ENCODE data around the gene CEP290. TPM values are rescaled to one million over a fixed set of nuclear protein-coding genes. Genes with fewer than 3 reads are reported as not detected.

The CEP290 gene
- total RNA-seq, 1 experiment from 2014 or later = 12.8 TPM

DNA sequence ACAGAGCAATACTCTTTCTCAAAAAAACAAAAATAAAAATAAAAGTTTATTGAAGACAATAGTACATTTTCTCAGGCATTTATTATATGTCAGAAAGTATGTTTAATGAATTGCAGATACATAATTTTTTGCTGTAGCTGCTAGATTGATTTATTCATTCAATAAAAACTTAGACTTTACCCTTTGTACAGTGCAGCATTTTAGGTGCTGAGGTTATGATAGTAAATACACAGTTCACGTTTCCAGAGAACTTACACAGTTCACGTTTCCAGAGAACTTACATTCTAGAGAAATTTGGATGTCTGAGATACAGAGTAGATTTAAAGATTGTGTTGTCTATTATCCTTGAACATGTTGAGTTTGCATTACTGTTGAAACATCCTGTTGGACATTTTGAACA, 25.5 kb upstream of the CEP290 start:
- H3K18ac ChIP-seq (ENCODE audit: insufficient read length, low read depth, low read length) = no peak overlapping the region
- H3K79me1 ChIP-seq (ENCODE audit: insufficient read depth, low read depth, low read length, poor library complexity, severe bottlenecking) = no peaks in the 10 kb centered on the region
- H3K9ac ChIP-seq (ENCODE audit: extremely low read depth, insufficient read length, low read length) = no peak overlapping the region
- H3K23me2 ChIP-seq (ENCODE audit: insufficient read length, low read depth, low read length, poor library complexity, severe bottlenecking) = no peaks in the 10 kb centered on the region
- no CpG with 5 or more reads among the region's 2 CpGs for WGBS (ENCODE audit: extremely low coverage, insufficient read length, low lambda C conversion rate)
- Mint-ChIP-seq H3K9me3 (no peaks in the 10 kb centered on the region), H3K4me1 (peaks cover under 1 to 2% of the 10 kb centered on the region in 2 experiments; a peak in 3 of 4 replicates), H3K27ac (no peak overlapping the region), H3K4me3 (no peak overlapping the region), H3K27me3 (ENCODE audit: low read depth) (no peaks in the 10 kb centered on the region), H3K36me3 (ENCODE audit: insufficient read depth in 1 of 3, low read depth in 3 of 3) (peaks cover 20 to 49% (median 32%) of the 10 kb centered on the region in 3 experiments; a peak in 6 of 7 replicates)
- no peak for DNase-seq
- H2AK5ac ChIP-seq (ENCODE audit: insufficient read length, low read length) = no peak overlapping the region
- no peak overlapping the region for H3K23ac ChIP-seq (ENCODE audit: insufficient read length, low read depth, low read length)
- no peak overlapping the region for H2BK15ac ChIP-seq (ENCODE audit: low read depth, low read length)
- no peaks in the 10 kb centered on the region for H4K20me1 ChIP-seq (ENCODE audit: control insufficient read depth, insufficient read depth, insufficient read length)
- no peak overlapping the region for H2BK120ac ChIP-seq (ENCODE audit: low read depth, low read length, poor library complexity, severe bottlenecking)
- H4K5ac ChIP-seq (ENCODE audit: insufficient read length, low read depth, low read length) = no peak overlapping the region
- no peaks in the 10 kb centered on the region for H3K79me2 ChIP-seq (ENCODE audit: insufficient read depth, low read length)
- H3K14ac ChIP-seq (ENCODE audit: insufficient read depth, low read length) = no peak overlapping the region
- no peak overlapping the region for H3K4ac ChIP-seq (ENCODE audit: low read depth, low read length)
- H2BK12ac ChIP-seq (ENCODE audit: insufficient read length, low read depth, low read length) = no peak overlapping the region
- no peak overlapping the region for H3K27ac ChIP-seq (ENCODE audit: insufficient read length, low read depth, low read length)
- no peaks in the 10 kb centered on the region for H3K9me3 ChIP-seq (ENCODE audit: control insufficient read depth, low read depth, low read length)
- TF ChIP-seq, protein P1, sequence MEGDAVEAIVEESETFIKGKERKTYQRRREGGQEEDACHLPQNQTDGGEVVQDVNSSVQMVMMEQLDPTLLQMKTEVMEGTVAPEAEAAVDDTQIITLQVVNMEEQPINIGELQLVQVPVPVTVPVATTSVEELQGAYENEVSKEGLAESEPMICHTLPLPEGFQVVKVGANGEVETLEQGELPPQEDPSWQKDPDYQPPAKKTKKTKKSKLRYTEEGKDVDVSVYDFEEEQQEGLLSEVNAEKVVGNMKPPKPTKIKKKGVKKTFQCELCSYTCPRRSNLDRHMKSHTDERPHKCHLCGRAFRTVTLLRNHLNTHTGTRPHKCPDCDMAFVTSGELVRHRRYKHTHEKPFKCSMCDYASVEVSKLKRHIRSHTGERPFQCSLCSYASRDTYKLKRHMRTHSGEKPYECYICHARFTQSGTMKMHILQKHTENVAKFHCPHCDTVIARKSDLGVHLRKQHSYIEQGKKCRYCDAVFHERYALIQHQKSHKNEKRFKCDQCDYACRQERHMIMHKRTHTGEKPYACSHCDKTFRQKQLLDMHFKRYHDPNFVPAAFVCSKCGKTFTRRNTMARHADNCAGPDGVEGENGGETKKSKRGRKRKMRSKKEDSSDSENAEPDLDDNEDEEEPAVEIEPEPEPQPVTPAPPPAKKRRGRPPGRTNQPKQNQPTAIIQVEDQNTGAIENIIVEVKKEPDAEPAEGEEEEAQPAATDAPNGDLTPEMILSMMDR (conservative IDR thresholded peaks at IDR 0.05) = no peak
- H3K4me2 ChIP-seq (ENCODE audit: insufficient read depth, insufficient read length, low read length) = no peak overlapping the region
- no peak overlapping the region for H4K91ac ChIP-seq (ENCODE audit: insufficient read length, low read depth, low read length)
- H2AFZ ChIP-seq (ENCODE audit: low read length) = no peak overlapping the region
- H4K8ac ChIP-seq (replicated peaks; ENCODE audit: insufficient read length, low read depth, low read length) = no peak overlapping the region
- no peak overlapping the region for H3K56ac ChIP-seq (ENCODE audit: insufficient read length, low read depth, low read length)
- no peak overlapping the region for H2BK5ac ChIP-seq (ENCODE audit: insufficient read length, low read length)
- H3K27me3 ChIP-seq (ENCODE audit: insufficient read depth, low read length) = no peaks in the 10 kb centered on the region
- H3K4me1 ChIP-seq (ENCODE audit: insufficient read depth, low read length) = no peaks in the 10 kb centered on the region
- no peak overlapping the region for H2BK20ac ChIP-seq (ENCODE audit: low read depth, low read length, poor library complexity, severe bottlenecking)
- H3T11ph ChIP-seq (ENCODE audit: low read length) = no peak overlapping the region

Data from H9 (cell line).